Stimulated activated CD8-positive, alpha-beta memory T cell treated with anti-CD3 and anti-CD28 coated beads, Interleukin-12 subunit alpha, Interleukin-12 subunit beta, amount 100 ng/mL, for 24 hours (primary cell): ENCODE measurements around the gene PKN1.

Source experiments
- DNase-seq: peaks from one replicate; pipeline ENCODE4 v3.0.0-alpha.2; 2020; ENCODE audit errors: extremely low read depth

The PKN1 gene

GRCh38 chr19:14406645-14407401, 26.3 kb upstream of the PKN1 start:
- DNase-seq = no peak

GRCh38 chr19:14407605-14408484, 25.3 kb upstream of the PKN1 start:
- DNase-seq = no peak

- no peak for DNase-seq
Measured at GRCh38 chr19:14408491-14409145, 24.5 kb upstream of the PKN1 start.

GRCh38 chr19:14409146-14410023, 23.7 kb upstream of the PKN1 start:
- DNase-seq = no peak

- DNase-seq = no peak
Measured at GRCh38 chr19:14410091-14411051, 22.7 kb upstream of the PKN1 start.

GRCh38 chr19:14411161-14411937, 21.8 kb upstream of the PKN1 start:
- DNase-seq = no peak

GRCh38 chr19:14411938-14412245, 21.2 kb upstream of the PKN1 start:
- DNase-seq = no peak

GRCh38 chr19:14412324-14412995, 20.6 kb upstream of the PKN1 start:
- DNase-seq = no peak

- DNase-seq = no peak
Measured at GRCh38 chr19:14412996-14413692, 20.0 kb upstream of the PKN1 start.

GRCh38 chr19:14413693-14414181, 19.4 kb upstream of the PKN1 start:
- no peak for DNase-seq

- DNase-seq = no peak
Measured at GRCh38 chr19:14414926-14415690, 18.0 kb upstream of the PKN1 start.

GRCh38 chr19:14416817-14417231, 16.3 kb upstream of the PKN1 start:
- DNase-seq = no peak

- DNase-seq = no peak
Measured at GRCh38 chr19:14418856-14419105, 14.3 kb upstream of the PKN1 start.

- DNase-seq = peak; percentile 91
Measured at GRCh38 chr19:14419106-14419813, 13.8 kb upstream of the PKN1 start, which contains the start of gene DDX39A. Gene DDX39A, minus strand, starts transcription at chr19:14419341. Its CDS starts 6,121 bp downstream, at chr19:14413220.

- DNase-seq = no peak
Measured at GRCh38 chr19:14425696-14426138, 7.4 kb upstream of the PKN1 start.

GRCh38 chr19:14427461-14427860, 5.6 kb upstream of the PKN1 start:
- DNase-seq = no peak

GRCh38 chr19:14428882-14429416, 4.2 kb upstream of the PKN1 start:
- DNase-seq = no peak
